Erythroblast (primary cell): Measurements from ENCODE around the gene TEX10.
"Not testable (repeated sequence)": the region's sequence is repeated elsewhere in the genome, so short reads cannot be mapped to it uniquely, and the experiment has no call there.

Source experiments
- GATA1 ChIP-seq: IDR thresholded peaks from 2 replicates; pipeline ENCODE4 v1.6.1; 2011; ENCODE audit warnings: low read depth, mild to moderate bottlenecking, control low read depth, low read length, moderate library complexity
- POLR2A ChIP-seq: IDR thresholded peaks from 2 replicates; pipeline ENCODE4 v1.6.1; 2011; ENCODE audit warnings: mild to moderate bottlenecking, low read length

GRCh38 chr9:100338736-100339135 lies 14.0 kb downstream of the TEX10 start:
- not testable (repeated sequence) for TF ChIP-seq POLR2A, GATA1
